GM19372 (cell line): Measurements from ENCODE around the gene RANBP10.

ENCODE experiments used
- ATAC-seq: cut with Tn5 transposase; IDR thresholded peaks from one replicate; pipeline ENCODE4 v1.9.1; 2021; ENCODE audit warnings: mild to moderate bottlenecking, low read depth, moderate library complexity; ENCODE audit not compliant: unreplicated experiment

Gene RANBP10

GRCh38 chr16:67750466-67750865 lies 55.9 kb downstream of the RANBP10 start:
- no peak for ATAC-seq

GRCh38 chr16:67749436-67750078 lies 56.8 kb downstream of the RANBP10 start:
- ATAC-seq = no peak

DNA sequence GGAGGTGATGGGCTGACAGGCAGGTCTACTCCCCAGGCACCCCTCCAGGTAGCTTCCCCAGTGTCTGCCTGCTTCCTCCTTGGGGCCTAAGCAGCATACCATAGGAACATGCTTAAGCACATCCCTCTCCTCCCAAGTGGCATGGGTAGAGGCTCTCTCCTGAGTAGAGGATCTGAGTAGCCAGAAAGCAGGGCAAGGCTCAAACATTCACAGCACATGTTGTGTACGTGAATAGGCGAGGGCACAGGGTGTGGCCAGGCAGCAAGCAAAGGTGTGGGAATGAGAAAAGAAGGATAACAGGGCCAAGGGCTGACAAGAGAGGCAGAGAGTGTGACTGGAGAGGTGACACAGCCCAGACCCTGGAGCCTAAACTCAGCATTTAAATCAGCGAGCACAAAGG lies 57.5 kb downstream of the RANBP10 start:
- no peak for ATAC-seq

DNA sequence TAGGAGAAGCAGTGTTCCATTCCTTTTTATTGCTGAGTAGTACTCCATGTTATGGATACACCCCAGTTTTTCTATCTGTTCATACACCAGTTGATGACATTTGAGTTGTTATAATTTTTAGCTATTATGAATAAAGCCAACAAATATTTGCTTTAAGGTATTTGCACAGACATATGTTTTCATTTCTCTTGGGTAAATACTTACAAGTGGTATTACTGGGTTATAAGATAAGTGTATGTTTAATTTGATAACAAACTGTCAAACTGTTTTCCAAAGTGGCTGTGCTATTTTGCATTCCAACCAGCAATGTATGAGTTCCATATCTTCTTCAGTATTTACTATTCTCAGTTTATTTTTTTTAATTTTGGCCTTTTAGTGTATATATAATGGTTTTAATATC lies 59.5 kb downstream of the RANBP10 start:
- no peak for ATAC-seq

DNA sequence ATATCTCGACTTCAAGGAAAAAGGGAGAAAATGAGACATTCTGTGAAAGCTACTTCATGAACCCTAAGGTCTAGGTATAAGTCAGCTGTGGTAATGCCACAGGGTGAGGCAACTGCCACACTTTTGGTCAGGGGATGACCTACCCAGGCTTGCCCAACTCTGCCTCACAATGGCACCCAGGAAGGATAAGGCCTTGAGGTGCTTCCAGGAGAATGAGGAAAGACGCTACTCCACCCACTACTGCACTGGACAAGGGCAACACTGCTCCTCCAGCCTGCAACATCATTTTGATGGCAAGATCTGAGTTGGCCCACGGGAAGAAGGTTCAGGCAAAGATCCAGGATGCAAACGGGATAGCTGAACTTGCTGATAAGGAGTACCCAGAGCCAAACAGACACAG lies 65.2 kb downstream of the RANBP10 start:
- ATAC-seq = no peak

DNA sequence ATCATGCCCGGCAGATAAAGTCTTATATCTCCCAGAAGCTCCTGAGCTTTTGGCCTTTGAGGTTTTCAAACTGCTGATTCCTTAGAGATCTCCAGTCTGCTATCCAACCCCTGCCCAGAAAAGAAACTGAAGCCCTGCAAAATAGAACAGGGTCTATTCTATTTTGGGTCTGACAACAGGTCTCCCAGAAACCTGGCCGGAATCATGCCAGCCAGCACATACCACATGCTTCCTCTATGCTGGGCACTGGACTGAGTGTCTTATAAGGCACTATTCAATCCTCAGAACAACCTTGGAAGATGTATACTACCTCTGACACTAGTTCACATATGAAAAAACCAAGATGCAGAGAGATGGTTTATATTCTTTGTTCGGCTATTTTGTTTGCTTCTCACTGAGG lies 66.0 kb downstream of the RANBP10 start:
- ATAC-seq = no peak

- no peak for ATAC-seq
Measured at GRCh38 chr16:67736858-67737257, 69.5 kb downstream of the RANBP10 start.

DNA sequence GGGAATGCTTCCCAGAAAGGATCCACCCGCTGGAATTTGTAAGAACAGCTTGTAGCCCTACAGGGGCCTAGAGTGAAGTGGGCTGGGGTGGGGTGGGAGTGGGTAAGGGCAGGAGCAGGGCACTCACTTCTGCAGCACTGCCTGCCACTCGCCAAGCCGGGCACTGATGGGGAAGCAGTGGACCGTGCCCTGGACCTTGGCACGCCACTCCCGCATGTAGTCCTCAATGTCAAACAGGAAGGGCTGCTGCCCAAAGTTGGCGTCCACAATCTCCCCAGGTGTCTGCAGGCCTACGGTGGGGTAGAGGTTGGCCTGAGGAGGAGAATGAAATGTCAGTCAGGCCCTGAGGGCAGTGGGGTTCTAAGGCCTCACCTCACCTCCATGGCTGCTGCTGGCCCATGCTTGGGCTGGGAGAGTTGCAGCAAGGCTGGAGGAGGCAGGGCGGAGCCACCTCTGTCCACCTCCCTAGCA lies 71.6 kb downstream of the RANBP10 start:
- no peak for ATAC-seq

- no peak for ATAC-seq
Measured at GRCh38 chr16:67733734-67734470, 72.5 kb downstream of the RANBP10 start.

DNA sequence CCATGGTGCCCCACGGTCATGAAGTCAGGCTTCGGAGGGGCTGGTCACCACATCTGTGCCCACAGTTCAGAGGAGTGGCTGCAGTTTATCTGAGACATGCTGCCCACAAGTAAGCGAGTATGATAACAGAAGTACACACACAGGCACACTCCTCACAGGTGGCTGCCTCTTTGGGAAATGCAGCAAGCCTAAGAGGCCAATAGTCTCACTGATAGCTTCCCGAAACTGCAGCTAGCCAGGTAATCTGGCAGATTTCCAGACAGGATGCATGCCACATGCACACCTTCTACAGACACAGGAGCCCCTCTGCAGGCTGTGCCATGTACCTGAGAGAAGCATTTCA lies 74.6 kb downstream of the RANBP10 start:
- no peak for ATAC-seq

GRCh38 chr16:67731071-67731752 lies 75.1 kb downstream of the RANBP10 start:
- ATAC-seq = no peak

GRCh38 chr16:67730326-67730725 lies 76.0 kb downstream of the RANBP10 start:
- no peak for ATAC-seq

DNA sequence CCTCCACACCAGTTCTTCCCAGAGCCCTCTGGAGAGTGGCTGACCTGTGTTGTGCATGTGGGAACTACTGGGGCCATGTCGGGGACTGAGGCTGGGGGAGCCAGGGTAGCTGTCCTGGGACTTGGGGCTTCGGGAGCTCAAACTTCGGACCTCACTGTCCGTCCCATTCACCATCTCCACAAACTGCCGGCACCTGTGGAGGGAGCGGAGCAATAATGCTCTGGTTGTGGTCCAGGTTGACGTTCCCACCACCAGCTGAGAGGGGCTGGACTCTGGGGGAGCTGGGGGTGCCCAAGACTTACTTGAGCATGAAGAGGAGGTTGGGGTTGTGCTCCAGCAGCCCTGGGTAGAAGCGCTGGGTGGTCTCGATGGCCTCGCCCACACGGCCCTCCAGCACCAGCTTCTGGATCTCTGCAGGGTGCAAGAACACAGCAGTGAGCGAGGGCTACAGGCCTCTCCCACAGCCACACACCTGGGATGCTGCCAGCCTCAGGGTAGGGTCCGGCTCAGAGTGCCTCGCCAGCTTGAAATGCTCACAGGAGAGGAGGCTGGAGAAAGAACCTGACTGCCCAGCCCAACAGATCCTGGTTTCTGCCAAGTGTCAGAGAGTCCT lies 76.6 kb downstream of the RANBP10 start:
- ATAC-seq = no peak

GRCh38 chr16:67727521-67728485 lies 78.6 kb downstream of the RANBP10 start:
- no peak for ATAC-seq

- ATAC-seq = no peak
Measured at GRCh38 chr16:67726106-67727034, 80.0 kb downstream of the RANBP10 start.

- no peak for ATAC-seq
Measured at GRCh38 chr16:67723911-67724305, 82.5 kb downstream of the RANBP10 start.

DNA sequence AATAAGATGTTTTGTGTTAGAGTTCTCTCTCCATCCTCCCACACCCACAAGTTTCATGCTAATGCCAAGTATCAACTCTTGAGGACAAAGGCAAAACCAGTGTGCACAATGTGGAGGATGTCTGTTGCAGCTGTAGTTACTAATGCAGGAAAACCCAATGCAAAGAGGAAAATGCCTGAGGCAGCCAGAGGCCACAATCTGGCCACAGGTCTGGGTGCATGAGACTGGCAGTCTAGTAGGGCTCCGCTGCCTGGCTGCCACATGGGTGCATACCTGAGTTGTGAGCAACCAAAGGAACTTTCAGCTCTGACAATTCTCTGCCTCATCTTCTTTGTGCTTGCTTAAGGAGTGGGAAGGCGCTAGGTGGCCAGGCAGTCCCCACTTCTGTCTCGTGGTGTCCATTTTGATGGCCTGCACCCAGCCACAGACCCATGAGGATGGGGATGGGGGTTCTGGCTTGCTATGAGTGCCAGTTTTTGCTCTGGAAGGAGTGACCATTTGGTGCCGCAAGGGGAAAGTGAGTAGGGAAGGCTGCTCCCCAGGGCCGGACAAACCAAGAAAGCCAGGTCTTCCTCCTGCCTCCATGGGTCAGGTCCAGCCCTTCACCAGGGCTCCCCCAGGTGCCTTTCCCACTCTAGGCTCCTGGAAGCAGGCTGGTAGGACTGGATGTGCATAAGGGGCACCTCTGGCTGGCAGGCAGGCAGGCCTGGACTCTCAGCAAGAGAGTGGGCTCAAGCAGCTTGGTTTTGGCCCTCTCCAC lies 83.0 kb downstream of the RANBP10 start:
- no peak for ATAC-seq

- ATAC-seq = no peak
Measured at GRCh38 chr16:67720236-67720635, 86.1 kb downstream of the RANBP10 start.
